B cell (primary cell): ENCODE data around the gene HLA-DQB1.

Source experiments
- EZH2 ChIP-seq: IDR thresholded peaks from 2 replicates; pipeline ENCODE4 v1.6.1; 2012; ENCODE audit warnings: borderline replicate concordance, low read depth, mild to moderate bottlenecking, moderate library complexity, low read length; ENCODE audit not compliant: insufficient read depth, poor library complexity, severe bottlenecking
- TF ChIP-seq, protein P1 (sequence below): fragments of 200-600 bp; IDR thresholded peaks from one replicate; pipeline ENCODE4 v1.8.0; 2022; ENCODE audit warnings: antibody characterized with exemption, mild to moderate bottlenecking

DNA sequence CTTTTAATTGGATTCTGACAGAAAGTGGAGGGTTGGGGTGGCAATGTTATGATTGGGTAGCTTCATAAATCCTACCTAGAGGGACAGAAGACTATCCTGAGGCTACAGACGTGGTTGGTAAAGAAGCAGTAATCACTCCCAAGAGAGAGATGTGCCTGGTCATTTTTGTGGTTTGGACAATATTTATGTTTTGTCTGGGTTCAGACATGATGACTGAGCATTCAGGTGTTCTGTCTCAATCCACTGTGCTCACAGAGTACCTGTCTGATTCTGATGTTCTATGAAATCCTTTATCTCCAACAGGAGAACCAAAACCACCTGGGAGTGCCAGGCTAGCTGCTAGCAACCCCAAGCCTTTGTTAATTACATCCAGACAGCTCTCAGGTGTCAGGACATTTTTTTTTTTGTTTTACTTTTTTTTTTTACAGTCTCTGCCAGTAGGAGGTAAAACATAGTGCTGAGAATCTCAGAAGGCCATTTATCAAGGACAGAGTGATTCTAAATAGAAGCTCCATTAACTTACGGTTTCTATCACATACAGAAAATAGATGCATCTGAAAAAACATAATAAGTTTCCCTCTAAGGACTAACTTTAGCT lies 30.8 kb downstream of the HLA-DQB1 start:
- TF ChIP-seq, protein P1, sequence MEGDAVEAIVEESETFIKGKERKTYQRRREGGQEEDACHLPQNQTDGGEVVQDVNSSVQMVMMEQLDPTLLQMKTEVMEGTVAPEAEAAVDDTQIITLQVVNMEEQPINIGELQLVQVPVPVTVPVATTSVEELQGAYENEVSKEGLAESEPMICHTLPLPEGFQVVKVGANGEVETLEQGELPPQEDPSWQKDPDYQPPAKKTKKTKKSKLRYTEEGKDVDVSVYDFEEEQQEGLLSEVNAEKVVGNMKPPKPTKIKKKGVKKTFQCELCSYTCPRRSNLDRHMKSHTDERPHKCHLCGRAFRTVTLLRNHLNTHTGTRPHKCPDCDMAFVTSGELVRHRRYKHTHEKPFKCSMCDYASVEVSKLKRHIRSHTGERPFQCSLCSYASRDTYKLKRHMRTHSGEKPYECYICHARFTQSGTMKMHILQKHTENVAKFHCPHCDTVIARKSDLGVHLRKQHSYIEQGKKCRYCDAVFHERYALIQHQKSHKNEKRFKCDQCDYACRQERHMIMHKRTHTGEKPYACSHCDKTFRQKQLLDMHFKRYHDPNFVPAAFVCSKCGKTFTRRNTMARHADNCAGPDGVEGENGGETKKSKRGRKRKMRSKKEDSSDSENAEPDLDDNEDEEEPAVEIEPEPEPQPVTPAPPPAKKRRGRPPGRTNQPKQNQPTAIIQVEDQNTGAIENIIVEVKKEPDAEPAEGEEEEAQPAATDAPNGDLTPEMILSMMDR: no peak
- TF ChIP-seq EZH2: no peak
